ENCODE results near the gene ZDHHC17.

The ZDHHC17 gene

DNA sequence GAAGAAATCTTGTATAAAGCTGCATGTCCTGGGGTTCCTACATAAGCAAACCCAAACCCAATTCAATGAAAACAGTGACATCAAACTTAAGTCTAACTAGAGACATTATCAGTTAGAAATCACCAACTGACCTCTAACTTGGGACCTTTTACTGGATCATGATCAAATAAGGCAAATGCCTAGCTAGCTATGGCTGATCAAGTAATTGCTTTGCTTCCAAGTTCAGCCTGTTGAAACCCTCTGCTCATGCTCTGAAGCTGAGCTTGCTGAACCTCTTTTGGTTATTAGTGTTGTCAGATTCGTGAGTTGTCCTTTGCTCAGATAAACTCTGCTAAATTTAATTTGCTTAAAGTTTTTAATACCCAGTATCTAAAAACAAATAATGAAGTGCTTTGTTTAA lies 28.9 kb downstream of the ZDHHC17 start:
- Mint-ChIP-seq H3K4me1 (peaks cover 6% of the 10 kb centered on the region), H3K27ac (no peak overlapping the region), H3K9me3 (no peaks in the 10 kb centered on the region), H3K27me3 (ENCODE audit: low read depth) (no peaks in the 10 kb centered on the region), H3K36me3 (ENCODE audit: low read depth) (peaks cover 8% of the 10 kb centered on the region), H3K4me3 (no peak overlapping the region)
- no peak for TF ChIP-seq CTCF (IDR thresholded peaks at IDR 0.05; ENCODE audit: unreplicated experiment in 3 of 3)

DNA sequence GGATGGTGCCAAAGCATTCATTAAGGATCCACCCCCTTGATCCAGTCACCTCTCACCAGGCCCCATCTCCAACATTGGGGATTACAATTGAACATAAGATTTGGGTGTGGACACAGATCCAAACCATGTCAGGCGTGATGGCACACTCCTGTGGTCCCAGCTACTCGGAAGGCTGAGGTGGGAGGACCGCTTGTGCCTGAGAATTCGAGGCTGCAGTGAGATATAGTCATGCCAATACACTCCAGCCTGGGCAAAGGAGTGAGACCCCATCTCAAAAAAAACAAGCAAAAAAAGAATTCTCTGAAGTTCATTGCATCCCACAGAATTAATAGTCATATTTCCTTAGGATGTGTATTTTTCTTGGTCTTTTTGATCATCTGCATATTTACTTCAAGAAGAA lies 34.9 kb downstream of the ZDHHC17 start:
- peaks cover 68% of the 10 kb centered on the region for H3K36me3 Mint-ChIP-seq (ENCODE audit: low read depth)
- TF ChIP-seq CTCF (IDR thresholded peaks at IDR 0.05; ENCODE audit: unreplicated experiment in 3 of 3), result no peak
- no peaks in the 10 kb centered on the region for H3K27me3 Mint-ChIP-seq (ENCODE audit: low read depth)
- H3K9me3 Mint-ChIP-seq, result peaks cover 34% of the 10 kb centered on the region
- no peak overlapping the region for H3K27ac Mint-ChIP-seq
- no peak overlapping the region for H3K4me3 Mint-ChIP-seq
- H3K4me1 Mint-ChIP-seq, result no peaks in the 10 kb centered on the region

DNA sequence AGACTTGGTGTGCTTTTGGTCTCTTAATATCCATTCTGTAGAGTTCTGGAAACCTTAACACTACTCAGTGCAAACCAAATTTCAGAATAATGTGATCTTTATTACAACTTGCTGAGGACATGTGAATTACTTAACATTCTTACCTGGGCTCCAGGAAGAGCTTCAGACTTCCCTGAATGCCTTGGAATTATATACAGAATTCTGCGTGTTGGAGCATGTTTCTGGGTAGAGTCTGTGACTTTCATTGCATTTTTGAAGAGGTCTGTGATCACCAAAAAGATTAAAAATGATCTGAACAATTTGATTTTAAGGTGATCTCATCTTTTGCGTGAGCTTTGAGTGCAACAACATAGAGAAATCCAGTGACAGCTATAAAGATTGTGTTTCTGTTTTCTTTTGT lies 35.4 kb downstream of the ZDHHC17 start:
- H3K27ac Mint-ChIP-seq, result no peak overlapping the region
- no peak overlapping the region for H3K4me3 Mint-ChIP-seq
- TF ChIP-seq CTCF (IDR thresholded peaks at IDR 0.05; ENCODE audit: unreplicated experiment in 3 of 3), result no peak
- H3K36me3 Mint-ChIP-seq (ENCODE audit: low read depth), result peaks cover 73% of the 10 kb centered on the region
- H3K4me1 Mint-ChIP-seq, result no peaks in the 10 kb centered on the region
- peaks cover 34% of the 10 kb centered on the region for H3K9me3 Mint-ChIP-seq
- H3K27me3 Mint-ChIP-seq (ENCODE audit: low read depth), result no peaks in the 10 kb centered on the region

GRCh38 chr12:76802060-76802459 lies 38.1 kb downstream of the ZDHHC17 start:
- peaks cover 84% of the 10 kb centered on the region for H3K36me3 Mint-ChIP-seq (ENCODE audit: low read depth)
- no peaks in the 10 kb centered on the region for H3K4me1 Mint-ChIP-seq
- TF ChIP-seq CTCF (IDR thresholded peaks at IDR 0.05; ENCODE audit: unreplicated experiment in 3 of 3), result no peak
- H3K27me3 Mint-ChIP-seq (ENCODE audit: low read depth), result no peaks in the 10 kb centered on the region
- H3K4me3 Mint-ChIP-seq, result no peak overlapping the region
- H3K9me3 Mint-ChIP-seq, result peaks cover 34% of the 10 kb centered on the region
- H3K27ac Mint-ChIP-seq, result no peak overlapping the region

- Mint-ChIP-seq H3K36me3 (ENCODE audit: low read depth) (peaks cover 71% of the 10 kb centered on the region), H3K4me3 (no peak overlapping the region), H3K9me3 (peaks cover 27% of the 10 kb centered on the region), H3K27me3 (ENCODE audit: low read depth) (no peaks in the 10 kb centered on the region), H3K27ac (no peak overlapping the region), H3K4me1 (no peaks in the 10 kb centered on the region)
- TF ChIP-seq CTCF (IDR thresholded peaks at IDR 0.05; ENCODE audit: unreplicated experiment in 3 of 3), result no peak
Observed at GRCh38 chr12:76804435-76804976, 40.6 kb downstream of the ZDHHC17 start.

GRCh38 chr12:76810671-76811419 lies 46.9 kb downstream of the ZDHHC17 start:
- Mint-ChIP-seq H3K9me3 (no peaks in the 10 kb centered on the region), H3K4me3 (no peak overlapping the region), H3K27me3 (ENCODE audit: low read depth) (no peaks in the 10 kb centered on the region), H3K36me3 (ENCODE audit: low read depth) (peaks cover 52% of the 10 kb centered on the region), H3K4me1 (no peaks in the 10 kb centered on the region), H3K27ac (no peak overlapping the region)
- TF ChIP-seq CTCF (IDR thresholded peaks at IDR 0.05; ENCODE audit: unreplicated experiment in 3 of 3), result no peak
